ENCODE measurements around the gene GPR17.

DNA sequence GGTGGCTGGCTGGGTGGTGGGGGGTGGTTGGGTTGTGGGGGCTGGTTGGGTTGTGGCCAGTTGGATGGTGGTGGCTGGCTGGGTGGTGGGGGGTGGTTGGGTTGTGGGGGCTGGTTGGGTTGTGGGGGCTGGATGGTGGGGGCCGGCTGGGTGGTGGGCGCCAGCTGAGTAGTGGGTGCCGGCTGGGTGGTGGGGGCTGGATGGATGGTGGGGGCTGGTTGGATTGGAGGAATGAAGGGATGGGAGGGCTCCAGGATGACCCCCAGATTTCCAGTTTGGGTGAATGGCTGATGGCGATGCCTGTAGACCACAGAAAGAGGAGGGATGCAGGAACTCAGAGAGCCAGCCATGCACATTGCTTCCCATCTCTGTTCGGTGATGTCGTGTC, 26.8 kb upstream of the GPR17 start:
- TF ChIP-seq EZH2 (IDR thresholded peaks at IDR 0.05; ENCODE audit: borderline replicate concordance), result no peak
- TF ChIP-seq, protein P1, sequence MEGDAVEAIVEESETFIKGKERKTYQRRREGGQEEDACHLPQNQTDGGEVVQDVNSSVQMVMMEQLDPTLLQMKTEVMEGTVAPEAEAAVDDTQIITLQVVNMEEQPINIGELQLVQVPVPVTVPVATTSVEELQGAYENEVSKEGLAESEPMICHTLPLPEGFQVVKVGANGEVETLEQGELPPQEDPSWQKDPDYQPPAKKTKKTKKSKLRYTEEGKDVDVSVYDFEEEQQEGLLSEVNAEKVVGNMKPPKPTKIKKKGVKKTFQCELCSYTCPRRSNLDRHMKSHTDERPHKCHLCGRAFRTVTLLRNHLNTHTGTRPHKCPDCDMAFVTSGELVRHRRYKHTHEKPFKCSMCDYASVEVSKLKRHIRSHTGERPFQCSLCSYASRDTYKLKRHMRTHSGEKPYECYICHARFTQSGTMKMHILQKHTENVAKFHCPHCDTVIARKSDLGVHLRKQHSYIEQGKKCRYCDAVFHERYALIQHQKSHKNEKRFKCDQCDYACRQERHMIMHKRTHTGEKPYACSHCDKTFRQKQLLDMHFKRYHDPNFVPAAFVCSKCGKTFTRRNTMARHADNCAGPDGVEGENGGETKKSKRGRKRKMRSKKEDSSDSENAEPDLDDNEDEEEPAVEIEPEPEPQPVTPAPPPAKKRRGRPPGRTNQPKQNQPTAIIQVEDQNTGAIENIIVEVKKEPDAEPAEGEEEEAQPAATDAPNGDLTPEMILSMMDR (IDR thresholded peaks at IDR 0.05; ENCODE audit: poor library complexity), result no peak
